GM19025 (cell line): ENCODE data around the gene TEX52.
A peak's percentile ranks its signal among the peaks of the same experiment; 100 is the strongest.

Experiments
- ATAC-seq: cut with Tn5 transposase; IDR thresholded peaks from one replicate; pipeline ENCODE4 v1.9.1; 2021; ENCODE audit warnings: mild to moderate bottlenecking, low read depth, moderate library complexity; ENCODE audit not compliant: unreplicated experiment

Gene TEX52

GRCh38 chr12:2857021-2857431 lies at the start of gene TEX52:
Gene TEX52, minus strand, starts transcription at chr12:2857039. Its CDS starts 13 bp downstream, at chr12:2857026.
- no peak for ATAC-seq

GRCh38 chr12:2904260-2904659 lies 47.4 kb upstream of the TEX52 start:
- no peak for ATAC-seq

DNA sequence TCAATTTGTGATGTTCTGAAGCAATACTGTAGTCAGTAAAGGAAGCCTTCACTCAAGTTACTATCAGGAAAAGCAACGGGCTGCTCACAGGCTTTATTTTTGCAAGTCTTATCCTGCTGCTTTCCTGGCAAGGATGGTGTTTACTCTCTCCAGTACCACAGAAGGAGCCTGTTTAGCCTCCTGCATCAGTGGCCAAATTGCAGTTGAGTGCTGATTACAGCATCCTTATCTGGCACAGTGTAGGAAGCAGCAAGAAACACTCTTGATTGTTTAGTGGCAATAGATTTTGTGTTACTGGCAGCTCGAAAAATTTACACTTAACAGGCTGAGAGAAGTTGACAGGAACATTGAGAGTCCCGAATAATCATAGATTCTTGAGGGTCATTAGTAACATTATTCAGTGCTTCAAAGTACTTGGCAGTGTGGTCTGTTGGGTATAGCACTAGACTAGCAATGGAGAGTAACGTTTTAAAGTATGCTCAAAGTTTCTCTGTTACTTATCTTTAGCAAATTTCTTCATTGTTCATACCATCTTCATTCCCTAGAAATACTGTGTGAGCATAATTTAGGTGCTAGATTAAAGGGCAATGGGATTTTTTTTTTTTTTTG lies 45.5 kb upstream of the TEX52 start:
- no peak for ATAC-seq

GRCh38 chr12:2900642-2901041 lies 43.8 kb upstream of the TEX52 start:
- no peak for ATAC-seq

DNA sequence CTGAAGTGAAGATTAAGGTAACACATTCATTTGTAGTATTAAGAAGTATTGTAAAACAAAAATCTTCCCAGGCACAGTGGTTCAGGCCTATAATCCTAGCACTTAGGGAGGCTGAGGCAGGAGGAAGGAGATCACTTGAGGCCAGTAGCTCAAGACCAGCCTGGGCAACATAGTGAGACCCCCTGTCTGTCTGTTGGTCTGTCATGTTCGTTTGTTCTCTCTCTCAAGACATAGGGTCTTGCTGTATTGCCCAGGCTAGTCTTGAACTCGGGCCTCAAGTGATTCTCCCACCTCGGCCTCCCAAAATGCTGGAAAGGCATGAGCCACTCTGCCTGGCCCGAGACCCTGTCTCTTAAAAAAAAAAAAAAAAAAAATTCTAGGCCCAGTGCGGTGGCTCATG lies 40.6 kb upstream of the TEX52 start:
- no peak for ATAC-seq

DNA sequence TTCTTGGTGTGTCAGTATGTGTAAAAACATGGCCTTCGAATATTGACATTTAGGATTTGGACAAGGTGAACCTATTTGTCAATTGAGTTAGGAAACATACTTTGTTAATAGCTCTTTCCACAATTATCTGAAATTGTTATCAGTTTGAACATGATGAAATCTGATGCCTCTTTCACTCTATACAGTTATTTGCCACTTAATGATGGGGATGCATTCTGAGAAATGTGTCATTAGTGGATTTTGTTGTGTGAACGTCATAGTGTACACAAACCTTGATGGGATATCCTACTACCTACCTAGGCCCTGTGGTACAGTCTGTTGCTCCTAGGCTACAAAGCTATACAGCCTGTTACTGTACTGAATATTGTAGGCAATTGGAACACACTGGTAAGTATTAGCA lies 38.7 kb upstream of the TEX52 start:
- ATAC-seq, result no peak

DNA sequence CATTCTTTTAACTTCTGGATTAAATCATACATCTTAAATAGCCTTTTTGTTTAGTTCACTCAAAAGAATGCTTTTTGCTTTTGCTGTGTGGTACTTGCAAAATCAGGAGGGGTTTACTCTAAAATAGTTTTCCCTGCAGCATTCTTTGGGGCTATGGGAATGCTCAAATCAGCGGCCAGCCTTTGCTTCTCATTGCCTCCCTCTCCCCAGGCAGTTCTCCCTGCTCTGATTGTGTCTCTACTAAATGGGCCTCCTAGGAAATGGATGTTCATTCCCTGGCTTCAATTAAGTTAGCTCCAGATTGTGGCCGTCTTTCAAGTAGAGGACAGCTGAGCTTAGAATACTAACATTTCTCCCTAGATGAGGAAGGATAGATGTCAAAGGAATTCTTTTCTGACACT lies 38.2 kb upstream of the TEX52 start:
- ATAC-seq, result no peak

GRCh38 chr12:2893007-2893406 lies 36.2 kb upstream of the TEX52 start:
- ATAC-seq, result no peak

DNA sequence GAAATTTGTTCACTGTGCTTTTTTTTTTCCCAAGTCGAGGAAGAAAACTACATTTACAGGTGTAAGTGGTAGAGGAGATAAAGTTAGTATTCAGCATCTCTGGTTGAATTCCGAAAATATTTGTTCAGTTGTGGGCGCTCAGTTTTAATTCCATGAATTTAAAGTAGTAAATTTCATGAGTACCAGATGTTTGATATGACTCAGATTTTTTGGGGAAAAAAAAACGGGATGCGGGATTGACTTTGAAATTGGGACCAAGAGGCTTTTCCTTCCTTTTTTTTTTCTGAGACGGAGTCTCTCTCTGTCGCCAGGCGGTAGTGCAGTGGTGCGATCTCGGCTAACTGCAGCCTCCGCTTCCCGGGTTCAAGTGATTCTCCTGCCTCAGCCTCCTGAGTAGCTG lies 35.4 kb upstream of the TEX52 start:
- ATAC-seq, result no peak

DNA sequence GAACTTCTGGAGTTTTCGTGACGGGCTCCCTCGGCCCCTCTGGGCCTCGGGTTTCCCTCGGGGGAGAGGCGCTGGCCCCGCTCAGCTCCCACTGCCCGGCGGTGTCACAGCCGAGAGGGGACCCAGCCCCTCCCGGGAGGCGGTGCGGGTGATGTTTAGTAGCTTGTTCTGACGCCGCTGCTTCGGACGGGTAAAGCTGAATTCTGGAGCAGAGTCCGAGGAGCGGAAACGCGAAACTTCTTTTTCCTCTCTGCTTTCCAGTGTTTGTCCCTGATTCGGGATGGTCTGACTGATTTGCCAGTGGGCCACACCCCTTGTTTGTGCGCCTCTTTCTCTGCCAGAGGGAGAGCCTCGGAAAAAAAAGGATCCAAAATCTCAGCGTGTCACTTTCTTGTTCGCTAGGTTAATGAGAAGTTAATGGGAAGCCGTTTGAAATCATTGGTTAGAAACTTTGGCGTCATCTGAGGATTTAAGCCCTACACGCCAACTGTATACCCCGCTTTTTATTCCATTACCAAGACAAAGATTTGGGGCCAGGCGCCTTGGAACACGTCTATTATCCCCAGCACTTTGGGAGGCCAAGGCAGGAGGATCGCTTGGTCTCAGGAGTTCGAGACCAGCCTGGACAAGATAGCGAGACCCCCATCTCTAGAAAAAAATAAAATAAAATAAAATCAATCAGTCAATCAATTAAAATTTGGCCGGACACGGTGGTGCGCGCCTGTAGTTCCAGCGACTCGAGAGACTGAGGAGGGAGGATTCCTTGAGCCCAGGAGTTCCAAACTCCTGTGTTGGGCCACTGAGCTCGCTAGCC lies 34.6 kb upstream of the TEX52 start:
- ATAC-seq, result peak; percentile 7

- peak; percentile 99 for ATAC-seq
Measured at GRCh38 chr12:2890388-2891239, 33.8 kb upstream of the TEX52 start, which contains the start of gene TULP3. Gene TULP3, plus strand, starts transcription at chr12:2890891. Its CDS starts 57 bp downstream, at chr12:2890948.

DNA sequence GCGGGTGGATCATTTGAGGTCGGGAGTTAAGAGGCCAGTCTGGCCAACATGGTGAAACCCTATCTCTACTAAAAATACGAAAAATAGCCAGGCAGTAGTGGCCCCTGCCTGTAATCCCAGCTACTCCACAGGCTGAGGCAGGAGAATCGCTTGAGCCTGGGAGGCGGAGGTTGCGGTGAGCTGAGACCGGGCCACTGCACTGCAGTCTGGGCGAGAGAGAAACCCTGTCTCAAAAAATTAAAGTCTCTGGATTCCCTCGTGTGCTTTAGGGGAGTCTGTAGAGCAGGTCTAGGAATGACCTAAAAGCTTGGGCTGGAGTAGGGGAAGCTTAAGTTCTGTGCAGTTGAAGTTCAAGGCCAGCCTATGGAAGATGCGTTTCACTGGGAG lies 33.2 kb upstream of the TEX52 start:
- no peak for ATAC-seq

DNA sequence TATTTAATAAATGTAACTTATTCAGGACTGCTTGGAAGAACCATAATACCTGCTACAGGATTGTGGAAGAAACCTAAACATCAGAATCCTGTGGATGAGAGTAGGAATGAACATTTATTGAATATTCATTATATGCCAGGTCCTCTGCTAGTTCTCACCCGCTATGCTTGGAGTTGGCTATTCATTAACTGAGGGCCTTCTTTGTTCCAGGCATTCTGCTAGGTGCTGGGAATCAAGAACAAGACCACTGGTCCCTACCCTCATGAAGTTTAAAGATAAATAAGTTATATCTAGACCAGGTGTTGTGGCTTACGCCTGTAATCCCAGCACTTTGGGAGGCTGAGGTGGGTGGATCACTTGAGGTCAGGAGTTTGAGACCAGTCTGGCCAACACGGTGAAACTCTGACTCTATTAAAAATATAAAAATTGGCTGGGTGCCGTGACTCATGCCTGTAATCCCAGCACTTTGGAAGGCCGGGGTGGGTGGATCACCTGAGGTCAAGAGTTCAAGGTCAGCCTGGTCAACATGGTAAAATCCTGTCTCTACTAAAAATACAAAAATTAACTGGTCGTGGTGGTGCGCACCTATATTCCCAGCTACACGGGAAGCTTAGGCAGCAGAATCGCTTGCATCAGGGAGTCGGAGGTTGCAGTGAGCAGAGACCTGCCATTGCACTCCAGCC lies 30.1 kb upstream of the TEX52 start:
- no peak for ATAC-seq

GRCh38 chr12:2884810-2885209 lies 28.0 kb upstream of the TEX52 start:
- ATAC-seq, result no peak

GRCh38 chr12:2879853-2880252 lies 23.0 kb upstream of the TEX52 start:
- ATAC-seq, result no peak

- ATAC-seq, result no peak
Measured at GRCh38 chr12:2877953-2878732, 21.3 kb upstream of the TEX52 start.

GRCh38 chr12:2877047-2877952 lies 20.5 kb upstream of the TEX52 start, which contains the start of the genes FOXM1 and RHNO1:
Gene FOXM1, minus strand, starts transcription at chr12:2877174. Its CDS starts 2,696 bp downstream, at chr12:2874478.
Gene RHNO1, plus strand, starts transcription at chr12:2877223. Its CDS starts 8,144 bp downstream, at chr12:2885367.
- peak; percentile 84 for ATAC-seq

- ATAC-seq, result no peak
Measured at GRCh38 chr12:2876431-2877046, 19.7 kb upstream of the TEX52 start.
